VCaP (cell line): ENCODE data around the gene CTNNA2.

Source experiments
- H3K27ac ChIP-seq: fragments of 450-650 bp; 2 replicates; pipeline ENCODE4 v1.5.1; 2017
- TF ChIP-seq, protein P1 (sequence below): fragments of 450-650 bp; conservative IDR thresholded peaks from 2 replicates; pipeline ENCODE4 v1.5.1; 2017; ENCODE audit warnings: mild to moderate bottlenecking, moderate library complexity

The CTNNA2 gene

DNA sequence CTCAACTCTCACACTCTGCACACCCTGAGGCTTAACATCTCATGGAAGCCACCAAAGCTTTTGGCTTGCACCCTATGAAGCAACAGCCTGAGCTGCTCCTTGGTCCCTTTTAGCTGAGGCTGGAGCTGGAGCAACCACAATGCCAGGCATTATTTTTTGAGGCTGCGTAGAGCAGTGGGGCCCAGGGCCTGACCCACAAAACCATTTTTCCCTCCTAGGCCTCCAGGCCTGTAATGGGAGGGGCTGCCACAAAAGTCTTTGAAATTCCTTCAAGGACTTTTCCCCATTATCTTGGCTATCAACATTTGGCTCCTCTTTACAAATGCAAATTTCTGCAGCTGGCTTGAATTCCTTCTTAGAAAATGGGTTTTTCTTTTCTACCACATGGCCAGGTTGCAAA lies 39.8 kb downstream of the CTNNA2 start:
- TF ChIP-seq, protein P1, sequence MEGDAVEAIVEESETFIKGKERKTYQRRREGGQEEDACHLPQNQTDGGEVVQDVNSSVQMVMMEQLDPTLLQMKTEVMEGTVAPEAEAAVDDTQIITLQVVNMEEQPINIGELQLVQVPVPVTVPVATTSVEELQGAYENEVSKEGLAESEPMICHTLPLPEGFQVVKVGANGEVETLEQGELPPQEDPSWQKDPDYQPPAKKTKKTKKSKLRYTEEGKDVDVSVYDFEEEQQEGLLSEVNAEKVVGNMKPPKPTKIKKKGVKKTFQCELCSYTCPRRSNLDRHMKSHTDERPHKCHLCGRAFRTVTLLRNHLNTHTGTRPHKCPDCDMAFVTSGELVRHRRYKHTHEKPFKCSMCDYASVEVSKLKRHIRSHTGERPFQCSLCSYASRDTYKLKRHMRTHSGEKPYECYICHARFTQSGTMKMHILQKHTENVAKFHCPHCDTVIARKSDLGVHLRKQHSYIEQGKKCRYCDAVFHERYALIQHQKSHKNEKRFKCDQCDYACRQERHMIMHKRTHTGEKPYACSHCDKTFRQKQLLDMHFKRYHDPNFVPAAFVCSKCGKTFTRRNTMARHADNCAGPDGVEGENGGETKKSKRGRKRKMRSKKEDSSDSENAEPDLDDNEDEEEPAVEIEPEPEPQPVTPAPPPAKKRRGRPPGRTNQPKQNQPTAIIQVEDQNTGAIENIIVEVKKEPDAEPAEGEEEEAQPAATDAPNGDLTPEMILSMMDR, result no peak
- H3K27ac ChIP-seq, result no peak overlapping the region

DNA sequence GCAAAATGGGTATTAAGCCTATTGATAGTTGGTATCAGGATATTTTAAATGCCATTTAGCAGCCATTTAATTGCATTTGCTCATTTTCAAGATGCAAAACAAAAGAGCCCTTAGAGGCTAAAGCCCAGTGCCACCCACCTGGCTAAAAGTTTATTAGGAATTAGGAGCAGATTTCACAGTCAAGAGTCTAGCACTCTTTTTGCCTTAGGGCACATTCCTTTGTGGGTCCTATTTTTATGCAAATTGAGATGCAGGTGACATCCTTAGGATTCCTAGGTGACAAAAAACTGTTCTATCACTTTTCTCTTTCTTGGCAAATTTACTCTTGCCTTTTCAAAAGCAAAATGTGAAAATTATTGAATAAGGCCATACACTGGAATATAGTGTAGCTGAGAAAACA lies 42.0 kb downstream of the CTNNA2 start:
- H3K27ac ChIP-seq, result no peak overlapping the region
- TF ChIP-seq, protein P1, result no peak

DNA sequence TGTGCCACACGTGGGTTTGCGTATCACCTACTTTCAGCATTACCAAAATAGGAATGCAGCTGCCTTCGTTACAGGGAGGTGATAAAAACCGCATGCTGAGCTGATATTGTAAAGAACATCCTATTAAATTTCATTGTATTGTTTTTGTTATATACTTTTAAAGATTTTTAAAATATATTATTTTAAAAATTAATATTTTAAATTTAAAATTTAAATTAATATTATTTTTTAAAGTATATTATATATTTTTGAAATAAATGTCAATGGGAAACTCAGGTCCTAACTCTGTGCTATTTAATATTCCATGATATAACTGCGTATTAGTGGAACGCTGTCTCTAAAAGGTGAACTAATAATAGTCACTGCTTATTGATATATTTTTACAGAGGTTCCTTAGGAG lies 51.2 kb downstream of the CTNNA2 start:
- no peak overlapping the region for H3K27ac ChIP-seq
- TF ChIP-seq, protein P1, result no peak

DNA sequence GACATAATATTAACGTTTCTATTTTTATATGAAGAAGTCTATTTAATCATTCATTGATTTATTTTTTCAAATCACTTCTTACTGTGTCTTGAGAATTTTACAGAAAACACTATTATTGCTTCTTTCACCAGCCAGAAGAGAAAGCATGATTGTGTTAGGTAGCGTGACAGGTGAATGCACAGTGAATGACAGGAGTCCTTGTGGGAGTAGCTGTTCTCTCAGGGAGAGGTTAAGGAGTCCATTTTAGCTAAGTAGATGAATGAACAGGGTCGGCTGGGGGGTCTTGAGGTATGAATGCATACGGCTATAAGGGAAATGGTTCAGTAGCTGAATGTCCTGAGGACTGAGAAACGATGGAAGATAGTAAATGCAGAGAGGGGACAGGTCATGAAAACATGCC lies 56.2 kb downstream of the CTNNA2 start:
- TF ChIP-seq, protein P1, result no peak
- H3K27ac ChIP-seq, result no peak overlapping the region

DNA sequence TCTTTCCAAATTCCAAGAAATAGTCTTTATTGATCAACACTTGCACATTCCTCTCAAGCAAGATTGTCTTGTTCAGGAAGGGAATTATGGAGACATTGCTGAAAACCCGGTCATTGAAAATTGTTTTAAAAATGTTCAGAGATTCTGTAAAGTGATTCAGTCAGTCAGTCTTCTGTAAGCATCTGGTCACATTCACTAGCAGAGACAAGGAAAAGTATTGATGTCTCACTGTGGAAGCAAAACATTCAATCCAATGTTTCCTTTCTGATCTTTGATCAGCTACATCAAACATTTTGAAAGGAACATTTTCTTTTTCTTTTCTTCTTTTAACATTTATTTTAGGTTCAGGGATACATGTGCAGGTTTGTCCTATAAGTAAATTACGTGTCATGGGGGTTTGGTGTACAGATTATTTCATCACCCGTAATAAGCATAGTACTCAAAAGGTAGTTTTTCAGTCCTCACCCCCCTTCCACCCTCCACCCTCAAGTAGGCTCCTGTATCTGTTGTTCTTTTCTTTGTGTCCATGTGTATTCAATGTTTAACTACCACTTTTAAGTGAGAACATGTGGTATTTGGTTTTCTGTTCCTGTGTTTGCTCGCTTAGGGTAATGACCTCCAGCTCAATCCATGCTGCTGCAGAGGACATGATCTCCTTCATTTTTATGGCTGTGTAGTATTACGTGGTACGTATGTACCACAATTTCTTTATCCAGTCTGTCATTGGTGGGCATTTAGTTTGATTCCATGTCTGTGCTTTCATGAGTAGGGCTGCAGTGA lies 61.2 kb downstream of the CTNNA2 start:
- H3K27ac ChIP-seq, result no peak overlapping the region
- TF ChIP-seq, protein P1, result no peak

DNA sequence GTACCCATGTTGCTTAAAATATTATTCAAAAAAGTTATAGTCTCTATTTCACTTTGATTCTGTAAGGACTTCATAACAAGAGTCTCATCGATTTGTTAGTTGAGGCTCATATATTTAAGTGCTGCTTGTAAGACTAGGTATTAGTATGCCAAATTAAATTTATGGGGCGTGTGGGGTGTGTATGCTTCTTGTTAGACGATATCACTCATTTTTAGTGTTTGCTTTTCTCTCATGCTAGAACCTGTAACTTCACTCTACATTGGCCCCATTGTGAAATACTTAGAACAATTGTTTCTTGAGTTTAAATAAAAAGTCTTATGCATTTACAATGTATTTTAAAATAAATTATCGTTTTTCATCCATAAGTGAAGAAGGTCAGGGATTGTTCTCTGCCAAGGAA lies 63.6 kb downstream of the CTNNA2 start:
- H3K27ac ChIP-seq, result no peak overlapping the region
- TF ChIP-seq, protein P1, result no peak

DNA sequence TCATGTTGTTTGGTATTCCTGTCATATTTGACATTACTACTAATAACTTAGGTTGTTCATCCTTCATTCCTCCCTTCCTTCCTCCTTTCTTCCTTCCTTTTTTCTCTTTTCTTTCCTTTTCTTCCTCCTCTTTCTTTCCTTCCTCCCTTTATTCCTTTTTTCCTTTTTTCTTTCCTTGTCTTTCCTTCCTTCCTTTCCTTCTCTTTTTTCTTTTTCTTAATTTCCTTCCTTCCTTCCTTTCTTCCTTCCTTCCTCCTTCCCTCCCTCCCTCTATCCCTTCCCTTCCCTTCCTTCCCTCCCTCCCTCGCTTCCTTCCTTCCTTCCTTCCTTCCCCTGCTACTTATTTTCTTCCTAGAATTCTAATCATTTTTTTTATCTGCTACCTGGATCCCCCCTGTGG lies 66.1 kb downstream of the CTNNA2 start:
- no peak overlapping the region for H3K27ac ChIP-seq
- TF ChIP-seq, protein P1, result no peak
